NT2/D1 (cell line): Measurements from ENCODE around the gene HAGH.

Source experiments
- DNase-seq: peaks from one replicate; pipeline ENCODE4 v3.0.0-alpha.2; 2011; ENCODE audit warnings: low read depth, low spot score
- H3K27me3 ChIP-seq: 2 replicates; pipeline ENCODE4 v1.6.0; 2011; ENCODE audit warnings: mild to moderate bottlenecking; ENCODE audit not compliant: insufficient read length, insufficient read depth
- H3K36me3 ChIP-seq: 2 replicates; pipeline ENCODE4 v1.6.1; 2011; ENCODE audit warnings: mild to moderate bottlenecking, low read length, mixed read lengths; ENCODE audit not compliant: insufficient read depth, insufficient read length
- H3K4me1 ChIP-seq: 2 replicates; pipeline ENCODE4 v1.5.1; 2011; ENCODE audit not compliant: insufficient read depth, insufficient read length
- H3K4me3 ChIP-seq: 2 replicates; pipeline ENCODE4 v1.5.1; 2011; ENCODE audit warnings: low read depth; ENCODE audit not compliant: insufficient read length
- H3K9ac ChIP-seq: 2 replicates; pipeline ENCODE4 v1.6.0; 2011; ENCODE audit warnings: low read depth; ENCODE audit not compliant: insufficient read length
- H3K9me3 ChIP-seq: 2 replicates; pipeline ENCODE4 v1.5.1; 2011; ENCODE audit warnings: mild to moderate bottlenecking, low read length; ENCODE audit not compliant: insufficient read depth
- SUZ12 ChIP-seq: IDR thresholded peaks from 2 replicates; pipeline ENCODE4 v1.6.1; 2011; ENCODE audit not compliant: insufficient read length, insufficient read depth; ENCODE audit errors: extremely low read depth
- YY1 ChIP-seq: IDR thresholded peaks from 2 replicates; pipeline ENCODE4 v1.6.1; 2011; ENCODE audit not compliant: insufficient read length, insufficient read depth
- ZNF274 ChIP-seq: IDR thresholded peaks from 2 replicates; pipeline ENCODE4 v1.6.1; 2011; ENCODE audit warnings: mild to moderate bottlenecking, low read depth, low read length

HAGH gene

GRCh38 chr16:1788095-1788707 lies 38.4 kb downstream of the HAGH start:
- H3K36me3 ChIP-seq = peaks cover 86% of the 10 kb centered on the region
- no peaks in the 10 kb centered on the region for H3K27me3 ChIP-seq
- H3K4me3 ChIP-seq = no peak overlapping the region
- peaks cover 2% of the 10 kb centered on the region for H3K4me1 ChIP-seq
- TF ChIP-seq SUZ12 = no peak
- TF ChIP-seq ZNF274 = no peak
- no peak for TF ChIP-seq YY1
- H3K9ac ChIP-seq = no peak overlapping the region
- H3K9me3 ChIP-seq = no peaks in the 10 kb centered on the region
- DNase-seq = no peak

- TF ChIP-seq ZNF274 (no peak), SUZ12 (no peak)
- no peak for DNase-seq
- H3K9ac ChIP-seq = no peak overlapping the region
- no peaks in the 10 kb centered on the region for H3K27me3 ChIP-seq
- H3K4me3 ChIP-seq = no peak overlapping the region
- peaks cover 2% of the 10 kb centered on the region for H3K4me1 ChIP-seq
- H3K36me3 ChIP-seq = peaks cover 84% of the 10 kb centered on the region
- H3K9me3 ChIP-seq = no peaks in the 10 kb centered on the region
Measured at GRCh38 chr16:1787322-1788094, 39.1 kb downstream of the HAGH start.

- Histone ChIP-seq H3K9me3 (no peaks in the 10 kb centered on the region), H3K4me1 (peaks cover 2% of the 10 kb centered on the region), H3K4me3 (no peak overlapping the region), H3K9ac (no peak overlapping the region), H3K27me3 (no peaks in the 10 kb centered on the region), H3K36me3 (peaks cover 79% of the 10 kb centered on the region)
- TF ChIP-seq SUZ12 (no peak), YY1 (no peak), ZNF274 (no peak)
- no peak for DNase-seq
Measured at GRCh38 chr16:1787056-1787321, 39.6 kb downstream of the HAGH start.

- H3K36me3 ChIP-seq = peaks cover 74% of the 10 kb centered on the region
Measured at GRCh38 chr16:1786242-1787055, 40.2 kb downstream of the HAGH start.

GRCh38 chr16:1785846-1786170 lies 40.8 kb downstream of the HAGH start:
- Histone ChIP-seq H3K36me3 (peaks cover 70% of the 10 kb centered on the region), H3K27me3 (no peaks in the 10 kb centered on the region), H3K4me1 (peaks cover 8% of the 10 kb centered on the region), H3K9me3 (no peaks in the 10 kb centered on the region), H3K4me3 (no peak overlapping the region), H3K9ac (peak overlapping the region; percentile 32)
- no peak for TF ChIP-seq ZNF274
- no peak for TF ChIP-seq SUZ12
- TF ChIP-seq YY1 = no peak
- DNase-seq = no peak

More at GRCh38 chr16:1786242-1787055, 40.2 kb downstream of the HAGH start:
- no peak overlapping the region for H3K4me3 ChIP-seq
- no peaks in the 10 kb centered on the region for H3K27me3 ChIP-seq
- no peaks in the 10 kb centered on the region for H3K9me3 ChIP-seq
- no peak for TF ChIP-seq YY1
- TF ChIP-seq SUZ12 = no peak
- TF ChIP-seq ZNF274 = no peak
- no peak overlapping the region for H3K9ac ChIP-seq
- no peak for DNase-seq
- peaks cover 2% of the 10 kb centered on the region for H3K4me1 ChIP-seq

- TF ChIP-seq ZNF274 (no peak), YY1 (no peak), SUZ12 (no peak)
- DNase-seq = no peak
- H3K36me3 ChIP-seq = peaks cover 70% of the 10 kb centered on the region
Measured at GRCh38 chr16:1784977-1785845, 41.4 kb downstream of the HAGH start.

More at GRCh38 chr16:1784977-1785845, 41.4 kb downstream of the HAGH start:
- H3K4me1 ChIP-seq = peaks cover 9% of the 10 kb centered on the region
- no peaks in the 10 kb centered on the region for H3K9me3 ChIP-seq
- peak overlapping the region; percentile 32 for H3K9ac ChIP-seq
- no peaks in the 10 kb centered on the region for H3K27me3 ChIP-seq
- no peak overlapping the region for H3K4me3 ChIP-seq
